ENCODE results near the gene SLC66A3.

Gene SLC66A3

GRCh38 chr2:11182951-11183350 is 27.7 kb downstream of the SLC66A3 start:
- no peak for TF ChIP-seq CTCF (IDR thresholded peaks at IDR 0.05; ENCODE audit: insufficient read depth, low read length, missing control alignments)

GRCh38 chr2:11186145-11186544 is 30.9 kb downstream of the SLC66A3 start:
- POLR2A ChIA-PET = no interaction called here
- no peak for TF ChIP-seq CTCF (IDR thresholded peaks at IDR 0.05; ENCODE audit: insufficient read depth, low read length, missing control alignments)
- CTCF ChIA-PET = interaction anchor here (1.2 kb wide), 2 partner anchors 10 to 399 kb away, joined by 3 to 4 read pairs; no protein-coding TSS in a partner anchor
- DNase-seq (ENCODE audit: low read depth, low spot score) = no peak
- no peak overlapping the region for H3K4me3 ChIP-seq (ENCODE audit: low read depth, low read length)

More at GRCh38 chr2:11182951-11183350, 27.7 kb downstream of the SLC66A3 start:
- CTCF ChIA-PET = interaction anchor here (1.6 kb wide), 1 partner anchor 51 kb away, joined by 11 read pairs; a partner anchor contains a TSS
- DNase-seq (ENCODE audit: low read depth, low spot score) = no peak
- H3K4me3 ChIP-seq (ENCODE audit: low read depth, low read length) = no peak overlapping the region
- POLR2A ChIA-PET = no interaction called here

GRCh38 chr2:11187083-11187619 is 31.9 kb downstream of the SLC66A3 start:
- CTCF ChIA-PET = interaction anchor here (1.2 to 1.5 kb wide), 2 partner anchors 54 to 398 kb away, joined by 4 to 10 read pairs; a partner anchor contains a TSS
- no peak for DNase-seq (ENCODE audit: low read depth, low spot score)

GRCh38 chr2:11187731-11188130 is 32.5 kb downstream of the SLC66A3 start:
- CTCF ChIA-PET = interaction anchor here (1.5 kb wide), 1 partner anchor 55 kb away, joined by 10 read pairs; a partner anchor contains a TSS
- POLR2A ChIA-PET = no interaction called here
- H3K4me3 ChIP-seq (ENCODE audit: low read depth, low read length) = no peak overlapping the region
- no peak for TF ChIP-seq CTCF (IDR thresholded peaks at IDR 0.05; ENCODE audit: insufficient read depth, low read length, missing control alignments)
- no peak for DNase-seq (ENCODE audit: low read depth, low spot score)

More at GRCh38 chr2:11187083-11187619, 31.9 kb downstream of the SLC66A3 start:
- TF ChIP-seq CTCF (IDR thresholded peaks at IDR 0.05; ENCODE audit: insufficient read depth, low read length, missing control alignments) = no peak
- no peak overlapping the region for H3K4me3 ChIP-seq (ENCODE audit: low read depth, low read length)
- POLR2A ChIA-PET = no interaction called here

GRCh38 chr2:11196246-11196645 is 41.0 kb downstream of the SLC66A3 start:
- DNase-seq (ENCODE audit: low read depth, low spot score) = no peak
- ChIA-PET POLR2A (no interaction called here), CTCF (interaction anchor here (1.4 kb wide), 1 partner anchor 10 kb away, joined by 3 read pairs; no protein-coding TSS in a partner anchor)
- no peak for TF ChIP-seq CTCF (IDR thresholded peaks at IDR 0.05; ENCODE audit: insufficient read depth, low read length, missing control alignments)
- H3K4me3 ChIP-seq (ENCODE audit: low read depth, low read length) = no peak overlapping the region

GRCh38 chr2:11200651-11201050 is 45.4 kb downstream of the SLC66A3 start:
- TF ChIP-seq CTCF (IDR thresholded peaks at IDR 0.05; ENCODE audit: insufficient read depth, low read length, missing control alignments) = no peak
- ChIA-PET POLR2A (no interaction called here), CTCF (interaction anchor here (1.1 to 3.9 kb wide), 4 partner anchors 17 to 365 kb away, joined by 3 to 29 read pairs (median 6); a partner anchor contains a TSS)
- no peak overlapping the region for H3K4me3 ChIP-seq (ENCODE audit: low read depth, low read length)
- DNase-seq (ENCODE audit: low read depth, low spot score) = no peak

All from AG04449 (cell line).